Heart right ventricle (tissue), 16 donors: ENCODE data around the gene ARHGAP6. TPM values are rescaled to one million over a fixed set of nuclear protein-coding genes. Genes with fewer than 3 reads are reported as not detected.
A peak's percentile ranks its signal among the peaks of the same experiment; 100 is the strongest.
"Not testable (repeated sequence)": the region's sequence is repeated elsewhere in the genome, so short reads cannot be mapped to it uniquely, and the experiment has no call there.

Experiments used
- ATAC-seq, 8 donors: fragments of 200-7000 bp; cut with Tn5 transposase; one replicate each; pipeline ENCODE4 v1.9.1; 2020; ENCODE audit warnings: mild to moderate bottlenecking in 8 of 8, moderate library complexity in 8 of 8, moderate number of reproducible peaks in 1 of 8
- DNase-seq, 2 donors: peaks; one replicate each; pipeline ENCODE4 v3.0.0-alpha.2; 2020
- H3K27ac ChIP-seq, 10 donors: fragments of 200-600 bp; sonication (generic) in 2 of 10; one replicate each; pipeline versions ENCODE4 v1.5.0 to v1.8.0; 2020 to 2022; ENCODE audit warnings: mild to moderate bottlenecking in 3 of 10
- H3K27me3 ChIP-seq, 7 donors: fragments of 200-600 bp; one replicate each; pipeline ENCODE4 v1.8.0; 2021 to 2022; ENCODE audit warnings: mild to moderate bottlenecking in 2 of 7
- H3K36me3 ChIP-seq, 9 donors: fragments of 200-600 bp; sonication (generic) in 1 of 9; one replicate each; pipeline versions ENCODE4 v1.5.0 to v1.8.0; 2020 to 2022; ENCODE audit warnings: mild to moderate bottlenecking in 2 of 9
- H3K4me1 ChIP-seq, 9 donors: fragments of 200-600 bp; sonication (generic) in 1 of 9; one replicate each; pipeline versions ENCODE4 v1.5.0 to v1.8.0; 2020 to 2022; ENCODE audit warnings: mild to moderate bottlenecking in 4 of 9
- H3K4me3 ChIP-seq, 10 donors: fragments of 200-600 bp; sonication (generic) in 2 of 10; one replicate each; pipeline versions ENCODE4 v1.5.0 to v1.8.0; 2020 to 2022; ENCODE audit warnings: mild to moderate bottlenecking in 7 of 10, moderate library complexity in 2 of 10
- H3K9me3 ChIP-seq, 11 donors: fragments of 200-600 bp in 10 of 11; sonication (generic) in 2 of 11; one replicate each; pipeline versions ENCODE4 v1.5.0 to v1.8.0; 2013 to 2022; ENCODE audit warnings: mild to moderate bottlenecking in 2 of 11, control low read depth in 1 of 11, moderate library complexity in 1 of 11
- WGBS, 2 donors: extraction: QIAGEN DNeasy Blood & Tissue Kit; methylation state at CpG; one replicate each; pipeline ENCODE4 v1.1.7; 2013; ENCODE audit warnings: inconsistent platforms in 1 of 2; 5-methylcytosine and 5-hydroxymethylcytosine counted together
- intact Hi-C, 10 donors: fragments of 100-400 bp; cut with DNase I; formaldehyde crosslinking; loops; one replicate each; pipeline versions ENCODE4 v1.11.1 to v1.14.2; 2022
- polyA plus RNA-seq, 2 donors: library from polyadenylated mRNA; stranded (reverse); fragments of 200-250 nt; gene quantifications; one replicate each; pipeline ENCODE4 v1.2.3, GENCODE V29; 2013
- total RNA-seq, 10 donors: library from RNA; stranded (reverse); fragmentation: NEBNext Ultra II Directional in 3 of 10; extraction: Animal tissue kit (Norgen Biotek cat#: 25700) in 3 of 10; gene quantifications; one replicate each; pipeline versions ENCODE4 v1.2.1 to v1.2.4, GENCODE V29; 2021 to 2023
- TF ChIP-seq, protein P1 (sequence below), 9 donors: fragments of 200-600 bp; sonication (generic) in 2 of 9; IDR thresholded peaks; one replicate each; pipeline versions ENCODE4 v1.5.0 to v1.8.0; 2021 to 2022; ENCODE audit warnings: antibody characterized with exemption in 9 of 9, mild to moderate bottlenecking in 5 of 9, moderate library complexity in 1 of 9
- donor health status: Arrhythmogenic right ventricular cardiomyopathy.
- donor health status: ischemic (EF 13 %, LVEDD 7.1; RV severe dilation, severe dysfunction).
- donor health status: healthy with polysubstance abuse.
- donor health status: DM: no; HTN: yes; CAD: no.
- donor health status: DM: no; HTN: no; CAD: no.
- donor health status: ischemic (EF 25% LVEDD 6.9; RV normal size, moderate dysfunction).
- donor health status: ischemic (EF 25% LVEDD 5.7; RV mildly dilated, moderate dysfunction).
- donor health status: healthy.
- donor health status: DM: yes; HTN: yes; CAD: no.
- donor health status: Ischemic cardiomyopathy.
- donor health status: ischemic (EF 35%, LVEDD 5.7; RV mildly dilated, moderate dysfunction).
- donor health status: nonischemic (EF 11% LVEDD 7.7; RV severe dilation, severe dysfunction).
- donor health status: DM: yes; HTN: yes; CAD: no.
- donor health status: PGD.
- donor health status: ischemic (EF 29% LVEDD 5.4; RV normal size, mild dysfunction).
- donor health status: nonischemic (EF 23%, LVEDD 6.1; RV moderate dilation, normal function).

Gene ARHGAP6
- total and polyA plus RNA-seq, 12 donors, result 1.6 to 6.0 (median 2.6) TPM

DNA sequence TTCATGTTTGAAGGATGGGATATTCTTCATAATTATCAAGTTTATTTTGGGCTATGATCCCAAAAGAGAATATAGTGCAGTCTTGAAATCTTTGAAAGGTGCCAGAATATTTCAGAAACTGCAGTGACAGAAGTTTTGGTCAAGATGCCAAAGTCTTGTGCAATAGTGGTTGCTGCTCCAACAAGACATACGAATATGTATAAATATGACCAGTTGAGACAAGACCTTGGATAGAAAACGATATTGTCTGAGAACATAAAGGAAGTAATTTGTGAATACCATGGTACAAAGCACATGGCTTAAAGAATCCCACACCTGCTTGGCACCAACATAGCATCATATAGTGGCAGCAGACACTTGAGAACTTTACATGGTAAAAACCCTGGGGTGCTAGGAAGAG, 421.1 kb downstream of the ARHGAP6 start:
- DNase-seq (peak in 1 of 2 donors; percentile 4), ATAC-seq (no peak)
- Histone ChIP-seq H3K4me1 (no peaks in the 10 kb centered on the region), H3K36me3 (no peaks in the 10 kb centered on the region), H3K4me3 (no peak overlapping the region), H3K27ac (no peak overlapping the region), H3K9me3 (no peaks in the 10 kb centered on the region), H3K27me3 (peaks cover 0 to 5% (median 0%) of the 10 kb centered on the region in 7 donors)
- intact Hi-C loops, result no loop called here
- WGBS, 2 donors, result 52 to 65% methylated on average over 2 of the region's 2 CpGs
- TF ChIP-seq, protein P1, sequence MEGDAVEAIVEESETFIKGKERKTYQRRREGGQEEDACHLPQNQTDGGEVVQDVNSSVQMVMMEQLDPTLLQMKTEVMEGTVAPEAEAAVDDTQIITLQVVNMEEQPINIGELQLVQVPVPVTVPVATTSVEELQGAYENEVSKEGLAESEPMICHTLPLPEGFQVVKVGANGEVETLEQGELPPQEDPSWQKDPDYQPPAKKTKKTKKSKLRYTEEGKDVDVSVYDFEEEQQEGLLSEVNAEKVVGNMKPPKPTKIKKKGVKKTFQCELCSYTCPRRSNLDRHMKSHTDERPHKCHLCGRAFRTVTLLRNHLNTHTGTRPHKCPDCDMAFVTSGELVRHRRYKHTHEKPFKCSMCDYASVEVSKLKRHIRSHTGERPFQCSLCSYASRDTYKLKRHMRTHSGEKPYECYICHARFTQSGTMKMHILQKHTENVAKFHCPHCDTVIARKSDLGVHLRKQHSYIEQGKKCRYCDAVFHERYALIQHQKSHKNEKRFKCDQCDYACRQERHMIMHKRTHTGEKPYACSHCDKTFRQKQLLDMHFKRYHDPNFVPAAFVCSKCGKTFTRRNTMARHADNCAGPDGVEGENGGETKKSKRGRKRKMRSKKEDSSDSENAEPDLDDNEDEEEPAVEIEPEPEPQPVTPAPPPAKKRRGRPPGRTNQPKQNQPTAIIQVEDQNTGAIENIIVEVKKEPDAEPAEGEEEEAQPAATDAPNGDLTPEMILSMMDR (IDR thresholded peaks at IDR 0.05), result no peak

GRCh38 chrX:11242704-11243103, 423.0 kb downstream of the ARHGAP6 start:
- no peaks in the 10 kb centered on the region for H3K36me3 ChIP-seq
- DNase-seq (no peak), ATAC-seq (no peak)
- TF ChIP-seq, protein P1 (IDR thresholded peaks at IDR 0.05), result no peak
- no peak overlapping the region for H3K27ac ChIP-seq
- H3K9me3 ChIP-seq, result no peaks in the 10 kb centered on the region
- H3K4me3 ChIP-seq, result no peak overlapping the region
- intact Hi-C loops, result no loop called here
- H3K4me1 ChIP-seq, result no peaks in the 10 kb centered on the region
- peaks cover 0 to 5% (median 0%) of the 10 kb centered on the region in 7 donors for H3K27me3 ChIP-seq

DNA sequence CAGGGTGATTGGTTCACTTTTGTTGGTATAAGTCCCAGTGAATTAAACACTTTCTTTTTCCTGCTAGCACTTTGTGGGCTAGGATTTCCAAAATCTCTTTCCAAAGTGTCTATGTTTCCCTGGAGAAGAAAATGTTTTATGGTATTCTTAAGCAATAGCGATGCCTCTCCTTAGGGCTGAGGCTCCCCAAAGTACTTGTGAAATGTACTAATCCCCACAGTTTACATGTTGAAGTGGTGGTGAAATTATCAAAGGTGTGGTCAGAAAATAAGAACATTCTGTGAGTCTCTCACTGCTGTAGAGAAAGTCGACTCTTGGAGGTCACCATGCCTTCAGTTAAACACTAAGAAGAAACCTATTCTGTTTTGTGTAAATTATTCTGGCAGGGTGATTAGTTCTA, 424.0 kb downstream of the ARHGAP6 start:
- no peak overlapping the region for H3K27ac ChIP-seq
- no peaks in the 10 kb centered on the region for H3K36me3 ChIP-seq
- peak in 2 of 8 donors; percentile 31 to 52 for ATAC-seq
- TF ChIP-seq, protein P1 (IDR thresholded peaks at IDR 0.05), result no peak
- WGBS, 2 donors, result 82 to 92% methylated on average over 2 of the region's 2 CpGs
- H3K27me3 ChIP-seq, result peaks cover 0 to 5% (median 0%) of the 10 kb centered on the region in 7 donors
- intact Hi-C loops, result no loop called here
- DNase-seq, result no peak
- H3K4me1 ChIP-seq, result no peaks in the 10 kb centered on the region
- H3K4me3 ChIP-seq, result no peak overlapping the region
- H3K9me3 ChIP-seq, result no peaks in the 10 kb centered on the region

DNA sequence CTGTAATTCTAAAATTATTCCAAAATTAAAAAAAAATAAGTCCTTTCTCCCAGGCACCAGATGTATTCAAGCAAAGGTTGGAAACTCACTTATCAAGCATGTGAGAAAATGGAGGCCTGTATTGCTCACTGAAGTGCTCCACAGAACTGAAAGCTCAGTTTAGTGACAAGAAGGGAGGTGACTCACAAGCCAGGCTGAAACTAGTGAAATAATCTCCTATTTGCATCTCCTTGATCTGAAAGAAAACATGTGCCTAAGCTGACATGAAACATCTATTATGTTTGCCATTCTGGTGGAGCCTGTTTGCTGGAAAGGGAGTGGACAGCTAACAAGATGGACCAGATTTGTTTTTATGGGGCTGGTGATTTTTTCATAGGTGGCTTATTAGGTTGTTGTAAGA, 426.5 kb downstream of the ARHGAP6 start:
- TF ChIP-seq, protein P1 (IDR thresholded peaks at IDR 0.05), result no peak
- Histone ChIP-seq H3K9me3 (no peaks in the 10 kb centered on the region), H3K36me3 (no peaks in the 10 kb centered on the region), H3K4me1 (no peaks in the 10 kb centered on the region), H3K27me3 (no peaks in the 10 kb centered on the region), H3K27ac (no peak overlapping the region), H3K4me3 (no peak overlapping the region)
- ATAC-seq (no peak), DNase-seq (no peak)
- intact Hi-C loops, result no loop called here

DNA sequence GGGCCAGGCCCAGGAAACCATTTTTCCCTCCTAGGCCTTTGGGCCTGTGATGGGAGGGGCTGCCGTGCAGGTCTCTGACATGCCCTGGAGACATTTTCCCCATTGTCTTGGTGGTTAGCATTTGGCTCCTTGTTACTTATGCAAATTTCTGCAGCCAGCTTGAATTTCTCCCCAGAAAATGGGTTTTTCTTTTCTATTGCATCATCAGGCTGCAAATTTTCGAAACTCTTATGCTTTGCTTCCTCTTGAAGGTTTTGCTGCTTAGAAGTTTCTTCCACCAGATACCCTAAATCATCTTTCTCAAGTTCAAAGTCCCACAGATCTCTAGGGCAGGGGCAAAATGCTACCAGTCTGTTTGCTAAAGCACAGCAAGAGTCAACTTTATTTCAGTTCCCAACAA, 430.3 kb downstream of the ARHGAP6 start:
- H3K27me3 ChIP-seq, H3K4me1 ChIP-seq, H3K4me3 ChIP-seq, H3K36me3 ChIP-seq, DNase-seq, H3K9me3 ChIP-seq, intact Hi-C loops, H3K27ac ChIP-seq, ATAC-seq: not testable (repeated sequence)
- 72 to 92% methylated on average over 2 of the region's 2 CpGs for WGBS, 2 donors
